Endothelial cell of umbilical vein (primary cell): ENCODE data around the gene TTC24. TPM values are rescaled to one million over a fixed set of nuclear protein-coding genes. Genes with fewer than 3 reads are reported as not detected.

Source experiments
- BruUV-seq: library from RNA; stranded (reverse); fragments of 400-500 nt; replicated peaks from 2 replicates; lab custom pipeline; 2021; lab: Mats Ljungman, UMichigan
- CTCF ChIA-PET: fragments of 300-600, 350-600 bp; sonication (Branson Sonifier 250); formaldehyde crosslinking; loops from one replicate; lab custom pipeline; 2021; ENCODE audit warnings: antibody characterized with exemption, inconsistent platforms; lab: Charles Lee
- POLR2A ChIA-PET: fragments of 300-600, 350-600 bp; sonication (Branson Sonifier 250); formaldehyde crosslinking; loops from one replicate; lab custom pipeline; 2021; ENCODE audit warnings: antibody characterized with exemption, inconsistent platforms; lab: Charles Lee
- DNase-seq: peaks from one replicate; pipeline ENCODE4 v3.0.0-alpha.2; 2011; ENCODE audit warnings: low read depth, low spot score
- FAIRE-seq: peaks from 2 replicates; lab custom pipeline; 2011; peaks lifted over from hg19 to GRCh38; lab: Jason Lieb, UNC
- H2AFZ ChIP-seq: 2 replicates; pipeline ENCODE4 v1.6.0; 2012; ENCODE audit warnings: low read depth, low read length, control low read depth, inconsistent platforms
- H3K27ac ChIP-seq: 2 replicates; pipeline ENCODE4 v1.5.1; 2011; ENCODE audit warnings: low read depth, mild to moderate bottlenecking, control low read depth, low read length, moderate library complexity; ENCODE audit not compliant: insufficient read depth
- H3K27me3 ChIP-seq, 2 experiments: 2 replicates each; pipeline versions ENCODE4 v1.6.0 to v1.6.1; 2011; ENCODE audit warnings: low read length in 2 of 2, mixed read lengths in 1 of 2; ENCODE audit not compliant: control insufficient read depth in 2 of 2, insufficient read depth in 2 of 2
- H3K36me3 ChIP-seq, 2 experiments: 2 replicates in 1 of 2; 3 replicates in 1 of 2; pipeline ENCODE4 v1.5.1; 2011; ENCODE audit warnings: low read length in 2 of 2, mild to moderate bottlenecking in 1 of 2, moderate library complexity in 1 of 2; ENCODE audit not compliant: control insufficient read depth in 2 of 2, insufficient read depth in 2 of 2; ENCODE audit errors: extremely low read depth in 1 of 2
- H3K4me1 ChIP-seq: 3 replicates; pipeline ENCODE4 v1.5.1; 2011; ENCODE audit warnings: mild to moderate bottlenecking, low read length; ENCODE audit not compliant: control insufficient read depth, insufficient read depth; ENCODE audit errors: extremely low read depth
- H3K4me2 ChIP-seq: 2 replicates; pipeline ENCODE4 v1.6.1; 2011; ENCODE audit warnings: low read length, control low read depth, mixed read lengths; ENCODE audit not compliant: insufficient read depth
- H3K4me3 ChIP-seq, 3 experiments: fragments of 200-600 bp in 1 of 3; sonication (generic), shearing (Covaris generic) in 1 of 3; replicated peaks in 1 of 3; 2 replicates each; pipeline ENCODE4 v1.5.1; 2011 to 2016; ENCODE audit warnings: control low read depth in 3 of 3, low read length in 3 of 3, mild to moderate bottlenecking in 2 of 3, inconsistent platforms in 1 of 3, low read depth in 1 of 3, moderate library complexity in 1 of 3; ENCODE audit not compliant: insufficient read depth in 1 of 3
- H3K79me2 ChIP-seq: 2 replicates; pipeline ENCODE4 v1.6.0; 2012; ENCODE audit warnings: low read length, inconsistent platforms; ENCODE audit not compliant: control insufficient read depth, insufficient read depth
- H3K9ac ChIP-seq: replicated peaks from 2 replicates; pipeline ENCODE3; 2011; ENCODE audit warnings: low read length, control low read depth; ENCODE audit not compliant: insufficient read depth; ENCODE audit errors: extremely low read depth
- H3K9me1 ChIP-seq: replicated peaks from 3 replicates; pipeline ENCODE4 v1.6.0; 2011; ENCODE audit warnings: mild to moderate bottlenecking, low read length; ENCODE audit not compliant: control insufficient read depth, insufficient read depth; ENCODE audit errors: extremely low read depth
- H3K9me3 ChIP-seq: replicated peaks from 2 replicates; pipeline ENCODE4 v1.5.1; 2012; ENCODE audit warnings: low read length, inconsistent platforms; ENCODE audit not compliant: control insufficient read depth, insufficient read depth
- H4K20me1 ChIP-seq: replicated peaks from 2 replicates; pipeline ENCODE3; 2011; ENCODE audit warnings: mild to moderate bottlenecking, low read length; ENCODE audit not compliant: control insufficient read depth, insufficient read depth; ENCODE audit errors: extremely low read depth
- EZH2 ChIP-seq: IDR thresholded peaks from 2 replicates; pipeline ENCODE4 v1.6.1; 2012; ENCODE audit warnings: borderline replicate concordance, low read depth, mild to moderate bottlenecking, moderate library complexity, low read length, inconsistent platforms; ENCODE audit not compliant: severe bottlenecking
- FOS ChIP-seq: IDR thresholded peaks from 2 replicates; pipeline ENCODE4 v1.6.1; 2011; ENCODE audit warnings: mild to moderate bottlenecking, low read length, moderate library complexity, borderline replicate concordance; ENCODE audit not compliant: insufficient read depth
- GATA2 ChIP-seq: IDR thresholded peaks from 2 replicates; pipeline ENCODE4 v1.7.0; 2011; ENCODE audit warnings: low read depth, mild to moderate bottlenecking, moderate library complexity, mixed read lengths, low read length; ENCODE audit not compliant: insufficient read length, insufficient read depth
- JUN ChIP-seq: IDR thresholded peaks from 2 replicates; pipeline ENCODE4 v1.6.1; 2011; ENCODE audit warnings: borderline replicate concordance, low read depth; ENCODE audit not compliant: insufficient read length, insufficient read depth
- MYC ChIP-seq: IDR thresholded peaks from one replicate; pipeline ENCODE4 v1.6.1; 2011; ENCODE audit warnings: mild to moderate bottlenecking, low read depth, low read length
- POLR2A ChIP-seq: IDR thresholded peaks from 2 replicates; pipeline ENCODE4 v1.6.1; 2012; ENCODE audit warnings: low read depth, mild to moderate bottlenecking, control low read depth, low read length
- POLR2AphosphoS5 ChIP-seq: IDR thresholded peaks from 2 replicates; pipeline ENCODE4 v1.6.1; 2012; ENCODE audit warnings: low read depth, mild to moderate bottlenecking, control low read depth, low read length, moderate library complexity; ENCODE audit not compliant: insufficient read depth
- dilution Hi-C: fragments of 300-500 bp; cut with MboI; formaldehyde crosslinking; loops from one replicate; pipeline ENCODE4 v1.15.0; 2019; ENCODE audit warnings: low sequenced_read_pairs; ENCODE audit not compliant: extremely low pct_ligation_motif_present
- intact Hi-C: fragments of 100-400 bp; cut with micrococcal nuclease; formaldehyde crosslinking; loops from one replicate; pipeline ENCODE4 v1.10.0; 2022
- polyA plus RNA-seq, 4 experiments: library from polyadenylated mRNA; depleted of rRNA in 3 of 4; stranded (reverse) in 3 of 4; unstranded in 1 of 4; fragments of >200 nt; gene quantifications; 2 replicates each; pipeline versions ENCODE4 v1.2.1 to v1.2.3, GENCODE V29; 2011 to 2012; ENCODE audit warnings: missing spikeins in 1 of 4
- total RNA-seq: library from RNA; stranded (reverse); gene quantifications from 2 replicates; pipeline ENCODE4 v1.2.3, GENCODE V29; 2021
- TF ChIP-seq, protein P1 (sequence below): IDR thresholded peaks from 2 replicates; pipeline ENCODE4 v1.6.1; 2011; ENCODE audit not compliant: insufficient read depth, insufficient read length
- TF ChIP-seq, protein P2 (sequence below), 2 donors: IDR thresholded peaks; 1 replicate in 1 of 2; 2 replicates in 1 of 2; pipeline ENCODE4 v1.5.1; 2011; ENCODE audit warnings: low read length in 2 of 2, mild to moderate bottlenecking in 2 of 2, moderate library complexity in 2 of 2, control low read depth in 1 of 2, inconsistent platforms in 1 of 2, low read depth in 1 of 2; ENCODE audit not compliant: insufficient read depth in 1 of 2; ENCODE audit errors: extremely low read depth in 1 of 2

Gene TTC24
- total and polyA plus RNA-seq, 2 donors (not counting 3 experiments of a cell fraction or from before 2014, with no cell fraction given), result not detected

DNA sequence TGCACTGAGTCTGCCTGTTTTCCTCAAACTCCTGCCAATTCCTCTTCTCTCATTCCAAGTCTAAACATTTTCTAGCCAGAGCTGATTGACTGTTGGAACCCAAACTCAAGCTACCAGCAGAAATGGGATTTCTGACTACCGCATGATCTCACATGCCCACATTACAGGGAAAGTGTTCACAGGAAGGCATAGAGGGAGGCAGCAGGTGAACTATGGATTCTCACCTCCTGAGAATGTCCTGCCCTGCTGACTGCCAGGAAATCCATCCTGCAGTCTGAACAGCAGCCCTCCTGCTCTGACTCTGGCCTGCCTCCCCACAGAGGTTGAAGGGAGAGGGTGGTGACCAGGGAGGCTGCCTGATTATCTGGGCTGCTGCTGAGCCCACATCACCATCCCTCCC lies 29.7 kb upstream of the TTC24 start:
- no peaks in the 10 kb centered on the region for H3K79me2 ChIP-seq
- H3K9ac ChIP-seq, result no peak overlapping the region
- H4K20me1 ChIP-seq, result no peaks in the 10 kb centered on the region
- no peak overlapping the region for H3K27ac ChIP-seq
- BruUV-seq, result no TSS peak
- intact Hi-C loops, result no loop called here
- H3K27me3 ChIP-seq, result no peaks in the 10 kb centered on the region
- no peak for FAIRE-seq
- TF ChIP-seq POLR2A (no peak), GATA2 (no peak)
- H3K36me3 ChIP-seq, result peaks cover 11 to 21% of the 10 kb centered on the region in 2 experiments
- no peaks in the 10 kb centered on the region for H3K4me1 ChIP-seq
- no peak overlapping the region for H2AFZ ChIP-seq
- no peak overlapping the region for H3K4me2 ChIP-seq
- H3K4me3 ChIP-seq, result no peak overlapping the region
- ChIA-PET CTCF (interaction anchor here (0.8 to 1.2 kb wide), 2 partner anchors 58 to 69 kb away, joined by 3 to 6 read pairs; no protein-coding TSS in a partner anchor), POLR2A (interaction anchor here (0.7 kb wide), 1 partner anchor 21 kb away, joined by 3 read pairs; no protein-coding TSS in a partner anchor)
- no peak for DNase-seq
- H3K9me3 ChIP-seq, result no peaks in the 10 kb centered on the region
- dilution Hi-C loops, result no loop called here
- no peaks in the 10 kb centered on the region for H3K9me1 ChIP-seq

DNA sequence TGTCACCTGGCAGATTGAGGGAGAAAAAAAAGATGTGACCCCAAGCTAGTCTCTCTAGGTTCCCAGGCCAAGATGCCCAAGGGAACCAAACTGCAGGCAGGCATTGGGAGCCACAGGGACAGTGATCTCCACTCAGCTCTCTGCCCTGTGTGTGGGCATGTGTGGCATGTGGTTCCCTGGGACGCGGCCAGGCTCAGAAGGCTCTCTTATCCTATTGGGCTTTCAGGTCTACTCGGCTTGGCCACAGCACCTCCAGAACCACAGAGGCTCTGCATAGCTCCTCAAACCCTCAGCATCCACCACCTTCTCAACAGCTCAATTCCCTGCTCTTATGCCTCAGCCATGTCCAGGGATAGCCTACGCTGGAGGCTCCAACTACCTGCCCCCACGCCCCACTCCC lies 29.2 kb upstream of the TTC24 start:
- no peaks in the 10 kb centered on the region for H3K9me3 ChIP-seq
- H2AFZ ChIP-seq, result no peak overlapping the region
- no peak overlapping the region for H3K4me3 ChIP-seq
- no peak overlapping the region for H3K4me2 ChIP-seq
- H3K79me2 ChIP-seq, result no peaks in the 10 kb centered on the region
- H3K4me1 ChIP-seq, result no peaks in the 10 kb centered on the region
- no peaks in the 10 kb centered on the region for H3K9me1 ChIP-seq
- POLR2A ChIA-PET, result no interaction called here
- no peak overlapping the region for H3K27ac ChIP-seq
- dilution Hi-C loops, result no loop called here
- TF ChIP-seq POLR2A (no peak), POLR2AphosphoS5 (no peak), FOS (no peak), GATA2 (no peak), MYC (no peak), JUN (no peak), EZH2 (no peak)
- TF ChIP-seq, protein P1, sequence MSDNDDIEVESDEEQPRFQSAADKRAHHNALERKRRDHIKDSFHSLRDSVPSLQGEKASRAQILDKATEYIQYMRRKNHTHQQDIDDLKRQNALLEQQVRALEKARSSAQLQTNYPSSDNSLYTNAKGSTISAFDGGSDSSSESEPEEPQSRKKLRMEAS, result no peak
- TF ChIP-seq, protein P2, sequence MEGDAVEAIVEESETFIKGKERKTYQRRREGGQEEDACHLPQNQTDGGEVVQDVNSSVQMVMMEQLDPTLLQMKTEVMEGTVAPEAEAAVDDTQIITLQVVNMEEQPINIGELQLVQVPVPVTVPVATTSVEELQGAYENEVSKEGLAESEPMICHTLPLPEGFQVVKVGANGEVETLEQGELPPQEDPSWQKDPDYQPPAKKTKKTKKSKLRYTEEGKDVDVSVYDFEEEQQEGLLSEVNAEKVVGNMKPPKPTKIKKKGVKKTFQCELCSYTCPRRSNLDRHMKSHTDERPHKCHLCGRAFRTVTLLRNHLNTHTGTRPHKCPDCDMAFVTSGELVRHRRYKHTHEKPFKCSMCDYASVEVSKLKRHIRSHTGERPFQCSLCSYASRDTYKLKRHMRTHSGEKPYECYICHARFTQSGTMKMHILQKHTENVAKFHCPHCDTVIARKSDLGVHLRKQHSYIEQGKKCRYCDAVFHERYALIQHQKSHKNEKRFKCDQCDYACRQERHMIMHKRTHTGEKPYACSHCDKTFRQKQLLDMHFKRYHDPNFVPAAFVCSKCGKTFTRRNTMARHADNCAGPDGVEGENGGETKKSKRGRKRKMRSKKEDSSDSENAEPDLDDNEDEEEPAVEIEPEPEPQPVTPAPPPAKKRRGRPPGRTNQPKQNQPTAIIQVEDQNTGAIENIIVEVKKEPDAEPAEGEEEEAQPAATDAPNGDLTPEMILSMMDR (IDR thresholded peaks at IDR 0.05; ENCODE audit: extremely low read depth in 1 of 2, insufficient read depth in 1 of 2, low read depth in 1 of 2, low read length in 2 of 2), result no peak
- intact Hi-C loops, result no loop called here
- DNase-seq, result no peak
- no peaks in the 10 kb centered on the region for H3K27me3 ChIP-seq
- no TSS peak for BruUV-seq
- H4K20me1 ChIP-seq, result no peaks in the 10 kb centered on the region
- CTCF ChIA-PET, result interaction anchor here (0.8 to 1.3 kb wide), 3 partner anchors 58 to 165 kb away, joined by 3 to 6 read pairs (median 5); no protein-coding TSS in a partner anchor
- no peak for FAIRE-seq
- peaks cover 11 to 21% of the 10 kb centered on the region in 2 experiments for H3K36me3 ChIP-seq
- H3K9ac ChIP-seq, result no peak overlapping the region
